ENCODE measurements around the gene RING1. TPM values are rescaled to one million over a fixed set of nuclear protein-coding genes. Genes with fewer than 3 reads are reported as not detected.

RING1 gene
- total and polyA plus RNA-seq, 8 donors: 37.4 to 70.6 (median 55.4) TPM

DNA sequence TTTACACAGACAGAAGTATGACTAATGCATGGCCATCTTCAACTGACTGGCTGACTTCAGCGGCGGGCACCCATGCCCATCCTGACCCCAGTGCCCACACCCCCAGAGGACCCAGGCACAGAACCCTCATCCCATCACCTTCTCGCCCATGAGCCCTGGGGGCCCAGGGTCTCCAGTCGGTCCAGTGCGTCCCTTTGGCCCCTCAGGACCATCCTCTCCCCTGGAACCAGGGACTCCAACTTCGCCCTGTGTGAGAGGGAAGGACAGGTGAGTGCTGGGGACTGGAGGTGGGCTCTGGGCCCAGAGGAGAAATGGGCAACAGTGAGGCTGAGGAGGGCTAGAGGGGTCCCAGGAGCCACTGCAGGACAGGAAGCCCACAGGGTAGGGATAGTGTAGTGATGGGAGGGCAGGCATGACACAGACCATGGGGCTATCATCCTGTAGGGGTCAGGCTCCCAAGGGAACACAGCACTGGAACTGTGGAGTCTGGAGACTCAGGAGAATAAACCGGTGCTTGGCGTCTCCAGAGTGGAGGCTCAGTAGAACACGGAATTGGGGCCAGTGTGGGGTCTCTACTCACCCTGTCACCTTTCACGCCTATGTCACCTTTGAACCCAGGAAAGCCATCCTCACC is 32.7 kb upstream of the RING1 start:
- no peaks in the 10 kb centered on the region for H3K27me3 ChIP-seq
- TF ChIP-seq, protein P1, sequence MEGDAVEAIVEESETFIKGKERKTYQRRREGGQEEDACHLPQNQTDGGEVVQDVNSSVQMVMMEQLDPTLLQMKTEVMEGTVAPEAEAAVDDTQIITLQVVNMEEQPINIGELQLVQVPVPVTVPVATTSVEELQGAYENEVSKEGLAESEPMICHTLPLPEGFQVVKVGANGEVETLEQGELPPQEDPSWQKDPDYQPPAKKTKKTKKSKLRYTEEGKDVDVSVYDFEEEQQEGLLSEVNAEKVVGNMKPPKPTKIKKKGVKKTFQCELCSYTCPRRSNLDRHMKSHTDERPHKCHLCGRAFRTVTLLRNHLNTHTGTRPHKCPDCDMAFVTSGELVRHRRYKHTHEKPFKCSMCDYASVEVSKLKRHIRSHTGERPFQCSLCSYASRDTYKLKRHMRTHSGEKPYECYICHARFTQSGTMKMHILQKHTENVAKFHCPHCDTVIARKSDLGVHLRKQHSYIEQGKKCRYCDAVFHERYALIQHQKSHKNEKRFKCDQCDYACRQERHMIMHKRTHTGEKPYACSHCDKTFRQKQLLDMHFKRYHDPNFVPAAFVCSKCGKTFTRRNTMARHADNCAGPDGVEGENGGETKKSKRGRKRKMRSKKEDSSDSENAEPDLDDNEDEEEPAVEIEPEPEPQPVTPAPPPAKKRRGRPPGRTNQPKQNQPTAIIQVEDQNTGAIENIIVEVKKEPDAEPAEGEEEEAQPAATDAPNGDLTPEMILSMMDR (IDR thresholded peaks at IDR 0.05): no peak
- DNase-seq (no peak), ATAC-seq (no peak)
- no peaks in the 10 kb centered on the region for H3K4me1 ChIP-seq
- H3K9me3 ChIP-seq: no peaks in the 10 kb centered on the region
- no peaks in the 10 kb centered on the region for H3K36me3 ChIP-seq
- H3K27ac ChIP-seq: no peak overlapping the region
- intact Hi-C loops (cut with DNase I): no loop called here
- H3K4me3 ChIP-seq: no peak overlapping the region

DNA sequence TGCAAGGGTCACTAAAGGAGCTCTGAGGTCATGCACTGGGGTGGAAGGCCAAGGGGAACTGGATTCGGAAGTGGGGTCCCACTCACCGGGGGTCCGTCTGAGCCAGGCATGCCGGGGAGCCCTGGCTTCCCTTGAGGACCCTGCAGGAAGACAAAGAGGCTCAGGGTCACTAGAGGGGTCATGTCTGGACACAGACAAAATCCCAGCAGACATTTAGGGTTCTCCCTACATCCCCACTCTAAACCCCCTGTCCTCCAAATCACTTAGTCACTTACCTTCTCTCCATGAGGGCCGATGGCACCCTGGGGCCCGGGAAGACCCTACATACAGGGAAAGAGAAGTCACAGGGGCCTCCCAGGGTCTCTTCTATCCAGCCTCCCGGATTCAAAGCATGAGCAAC is 31.4 kb upstream of the RING1 start:
- Histone ChIP-seq H3K9me3 (no peaks in the 10 kb centered on the region), H3K4me1 (no peaks in the 10 kb centered on the region), H3K4me3 (no peak overlapping the region), H3K36me3 (no peaks in the 10 kb centered on the region), H3K27me3 (no peaks in the 10 kb centered on the region), H3K27ac (no peak overlapping the region)
- ATAC-seq (no peak), DNase-seq (no peak)
- TF ChIP-seq, protein P1 (IDR thresholded peaks at IDR 0.05): no peak
- intact Hi-C loops (cut with DNase I): no loop called here

DNA sequence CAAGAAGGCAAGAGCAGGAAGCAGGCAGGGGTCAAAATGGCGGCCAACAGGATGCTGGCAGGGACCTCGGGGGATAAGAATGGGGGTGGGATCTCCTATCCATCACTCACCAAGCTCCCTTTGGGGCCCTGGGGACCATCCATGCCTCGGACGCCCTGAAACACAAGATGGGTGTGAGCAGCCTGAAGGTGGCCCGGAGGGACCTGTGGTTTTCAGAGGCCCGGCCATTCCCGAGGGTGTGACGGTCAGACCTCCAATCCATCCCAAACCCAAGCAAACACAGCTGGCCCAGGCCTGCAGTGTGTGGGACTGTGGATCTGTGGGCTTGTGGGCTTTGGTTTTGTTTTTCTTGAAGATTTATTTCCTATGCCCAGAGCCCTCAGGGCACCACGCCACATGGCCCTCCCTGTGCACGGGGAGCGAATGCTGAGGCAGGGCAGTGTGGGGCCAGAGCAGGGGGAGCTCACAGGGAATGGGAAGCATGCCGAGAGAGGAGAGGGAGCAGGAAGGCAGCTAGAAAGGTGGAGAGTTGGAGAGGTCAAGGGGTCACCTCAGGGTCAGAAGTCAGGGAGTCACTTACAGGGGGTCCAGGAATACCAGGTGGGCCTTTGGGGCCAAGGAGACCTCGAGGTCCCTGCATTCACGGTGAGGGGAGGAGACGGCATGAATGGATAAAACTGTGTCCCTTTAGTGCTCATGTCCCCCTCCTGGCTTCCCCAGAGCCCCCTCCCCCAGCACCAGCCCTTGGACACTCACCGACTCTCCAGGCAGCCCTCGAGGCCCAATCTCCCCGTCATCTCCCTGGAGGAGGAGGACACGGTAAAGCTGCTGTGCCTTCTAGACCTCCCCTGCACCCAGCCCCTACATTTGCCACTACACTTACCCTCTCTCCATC is 30.5 kb upstream of the RING1 start:
- Histone ChIP-seq H3K4me1 (no peaks in the 10 kb centered on the region), H3K27ac (no peak overlapping the region), H3K4me3 (no peak overlapping the region), H3K27me3 (no peaks in the 10 kb centered on the region), H3K9me3 (no peaks in the 10 kb centered on the region), H3K36me3 (no peaks in the 10 kb centered on the region)
- TF ChIP-seq, protein P1 (IDR thresholded peaks at IDR 0.05): no peak
- no peak for ATAC-seq
- intact Hi-C loops (cut with DNase I): no loop called here
- no peak for DNase-seq

DNA sequence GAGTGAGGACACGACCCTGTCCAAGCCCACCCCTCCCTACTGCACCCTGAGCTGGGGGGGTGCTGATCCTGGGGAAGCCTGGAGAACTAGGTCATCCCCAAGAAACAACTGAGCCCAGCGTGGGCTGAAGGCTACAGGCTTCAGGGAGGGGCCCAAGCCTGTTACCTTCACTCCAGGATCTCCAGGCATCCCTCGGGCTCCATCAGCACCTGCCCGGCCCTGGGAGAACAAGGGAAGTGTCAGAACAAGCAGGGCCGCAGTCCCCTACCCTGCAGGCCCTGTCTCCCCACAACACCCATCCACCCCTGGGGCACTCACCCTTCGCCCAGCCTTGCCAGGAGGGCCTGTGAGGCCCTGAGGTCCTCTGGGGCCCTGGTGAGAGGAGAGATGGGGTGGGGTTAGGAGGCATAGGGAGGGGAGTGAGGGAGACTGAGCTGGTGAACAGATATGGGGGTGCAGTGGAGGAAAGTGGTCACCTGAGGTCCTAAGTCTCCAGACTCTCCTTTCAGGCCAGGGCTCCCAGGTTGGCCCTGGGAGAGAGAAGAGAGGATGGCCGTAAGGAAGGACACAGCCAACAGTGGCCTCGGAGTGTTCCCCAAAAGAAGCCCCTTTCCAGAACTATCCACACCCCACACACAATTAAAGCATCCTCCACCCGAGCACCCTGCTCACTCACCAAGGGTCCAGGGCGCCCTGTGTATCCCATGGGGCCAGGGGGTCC is 29.4 kb upstream of the RING1 start:
- Histone ChIP-seq H3K27ac (no peak overlapping the region), H3K27me3 (no peaks in the 10 kb centered on the region), H3K36me3 (no peaks in the 10 kb centered on the region), H3K4me3 (no peak overlapping the region), H3K4me1 (peaks cover 0 to 8% of the 10 kb centered on the region in 2 donors), H3K9me3 (peaks cover 0 to 6% of the 10 kb centered on the region in 2 donors)
- DNase-seq: no peak
- intact Hi-C loops (cut with DNase I): no loop called here
- no peak for ATAC-seq
- TF ChIP-seq, protein P1 (IDR thresholded peaks at IDR 0.05): no peak

DNA sequence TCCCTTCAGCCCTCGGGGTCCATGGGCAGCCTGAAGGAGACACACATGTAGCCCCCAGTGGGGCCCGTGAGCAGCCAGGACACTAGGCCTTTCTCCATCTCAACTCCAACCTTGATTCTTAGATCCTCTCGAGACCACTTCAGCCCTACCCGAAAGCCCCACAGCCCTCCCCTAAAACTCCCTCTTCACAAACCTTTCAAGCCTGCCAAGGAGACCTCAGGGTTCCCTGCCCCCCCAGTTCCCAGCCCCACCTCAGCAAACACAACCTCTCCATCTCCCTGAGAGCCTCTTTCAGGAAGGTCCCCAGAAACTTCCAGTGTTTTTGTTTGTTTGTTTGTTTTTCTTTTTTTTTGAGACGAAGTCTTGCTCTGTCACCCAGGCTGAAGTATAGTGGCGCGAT is 27.2 kb upstream of the RING1 start:
- no peak for ATAC-seq
- no peak overlapping the region for H3K4me3 ChIP-seq
- peaks cover 0 to 6% of the 10 kb centered on the region in 2 donors for H3K9me3 ChIP-seq
- H3K27me3 ChIP-seq: peaks cover 0 to 7% of the 10 kb centered on the region in 2 donors
- intact Hi-C loops (cut with DNase I): no loop called here
- no peaks in the 10 kb centered on the region for H3K36me3 ChIP-seq
- TF ChIP-seq, protein P1 (IDR thresholded peaks at IDR 0.05): no peak
- DNase-seq: no peak
- no peak overlapping the region for H3K27ac ChIP-seq
- H3K4me1 ChIP-seq: peaks cover 0 to 8% of the 10 kb centered on the region in 2 donors

Data from left lung (tissue), 10 donors.